Caki2 (cell line): Measurements from ENCODE around the gene ASCC2. TPM values are rescaled to one million over a fixed set of nuclear protein-coding genes. Genes with fewer than 3 reads are reported as not detected.
"Not testable (repeated sequence)": the region's sequence is repeated elsewhere in the genome, so short reads cannot be mapped to it uniquely, and the experiment has no call there.

ENCODE experiments used
- DNase-seq: peaks from one replicate; pipeline ENCODE4 v3.0.0-alpha.2; 2015; ENCODE audit warnings: low read depth
- in situ Hi-C: cut with HindIII; loops from 2 replicates; pipeline ENCODE4 v1.10.0; 2016; ENCODE audit warnings: low sequenced_read_pairs, low pct_unique_long_range_greater_than_20kb, mixed read lengths
- total RNA-seq: library from RNA; depleted of rRNA; stranded (reverse); fragments of >200 nt; shearing (Covaris generic); gene quantifications from 2 replicates; pipeline ENCODE4 v1.2.3, GENCODE V29; 2014; ENCODE audit warnings: low replicate concordance

The ASCC2 gene
- total RNA-seq, 1 experiment from 2014 or later: 20.9 TPM

DNA sequence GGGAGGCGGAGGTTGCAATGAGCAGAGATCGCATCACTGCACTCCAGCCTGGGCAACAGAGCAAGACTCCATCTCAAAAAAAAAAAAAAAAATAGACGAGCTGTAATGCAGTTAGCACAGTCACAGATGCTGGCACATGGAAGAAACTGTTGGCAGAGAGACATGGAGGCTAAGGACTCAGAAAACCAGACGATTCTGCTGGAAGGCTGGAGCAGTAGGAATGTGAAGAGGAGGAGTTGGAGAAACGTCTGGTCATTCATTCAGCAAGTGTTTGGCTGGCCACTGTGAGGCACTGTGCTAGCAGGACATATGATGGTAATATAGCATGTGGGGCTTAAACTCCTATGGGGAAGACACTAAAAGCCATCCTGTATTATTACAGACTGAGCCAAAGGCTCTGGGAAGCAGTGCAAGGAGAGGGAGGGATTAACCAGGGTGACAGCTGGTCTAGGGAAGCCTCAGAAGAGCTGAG, 65.9 kb downstream of the ASCC2 start:
- peak; percentile 23 for DNase-seq
- in situ Hi-C loops: no loop called here

GRCh38 chr22:29769723-29770321, 68.3 kb downstream of the ASCC2 start:
- DNase-seq: no peak
- in situ Hi-C loops: no loop called here

- in situ Hi-C loops: no loop called here
- no peak for DNase-seq
Measured at GRCh38 chr22:29768052-29768693, 69.9 kb downstream of the ASCC2 start.

DNA sequence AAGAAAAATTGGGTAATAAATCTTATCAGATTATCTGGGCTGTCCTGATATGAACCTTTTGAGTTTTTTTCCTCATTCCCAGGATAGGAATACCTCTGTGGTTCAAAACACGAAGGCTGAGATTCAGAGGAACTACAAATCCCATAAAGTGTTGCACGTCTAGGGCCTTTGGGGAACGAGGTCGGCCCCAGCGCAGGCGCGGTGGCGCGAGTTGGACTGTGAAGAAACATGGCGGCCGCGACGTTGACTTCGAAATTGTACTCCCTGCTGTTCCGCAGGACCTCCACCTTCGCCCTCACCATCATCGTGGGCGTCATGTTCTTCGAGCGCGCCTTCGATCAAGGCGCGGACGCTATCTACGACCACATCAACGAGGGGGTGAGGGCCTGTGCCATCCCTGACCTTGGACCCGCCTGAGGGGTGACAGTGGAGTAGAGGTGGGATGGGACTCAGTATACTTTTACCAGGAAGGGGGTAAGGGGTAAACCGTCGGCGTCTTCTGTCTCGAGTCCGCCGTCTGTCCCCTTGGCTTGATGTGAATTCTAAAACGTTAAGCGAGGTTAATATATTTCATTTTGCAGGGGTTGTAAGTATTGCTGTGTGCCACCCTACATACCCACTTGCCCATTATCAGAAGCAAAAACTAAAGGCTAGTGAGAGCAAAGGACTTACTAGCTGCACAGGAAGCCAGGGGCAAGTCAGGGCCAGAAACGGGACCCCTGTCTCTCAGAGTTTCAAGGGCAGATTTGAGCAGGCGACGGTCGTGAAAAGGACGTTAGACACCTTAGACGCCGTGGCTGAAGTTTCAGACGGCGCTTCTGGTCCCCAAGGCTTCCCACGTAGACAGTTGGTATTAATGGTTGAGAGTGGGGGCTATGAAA, 70.7 kb downstream of the ASCC2 start, which contains the start of gene UQCR10:
Gene UQCR10 (plus strand): TSS at position 199 of the 881 bp plus-strand sequence. CDS start 30 bp downstream, at position 229.
- DNase-seq: peak; percentile 95
- in situ Hi-C loops: no loop called here

DNA sequence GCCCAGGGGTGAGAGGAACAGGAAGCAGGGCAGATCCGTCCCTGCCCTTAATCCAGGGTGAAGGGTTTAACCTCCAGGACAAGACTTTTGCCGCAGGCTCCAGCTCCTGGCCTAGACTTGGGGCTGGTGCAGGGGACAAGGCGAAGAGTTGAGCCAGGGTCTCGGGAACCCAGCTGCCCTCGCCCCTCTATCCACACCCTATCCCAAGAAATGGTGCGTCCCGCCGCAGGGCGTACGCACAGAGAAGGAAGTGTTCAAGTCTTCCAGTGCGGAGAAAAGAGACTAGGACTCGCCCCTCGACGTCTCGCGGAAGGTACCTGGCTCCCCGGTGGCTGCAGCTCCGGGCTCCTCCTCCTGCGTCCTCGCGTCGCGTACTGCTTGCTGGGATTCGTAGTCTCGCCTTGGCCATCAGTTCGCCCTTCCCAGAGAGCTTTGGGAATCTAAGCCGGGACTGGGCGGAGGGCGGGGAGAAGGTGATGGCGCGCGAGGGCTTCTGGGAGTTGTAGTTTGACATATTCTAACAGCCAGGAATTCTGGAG, 71.4 kb downstream of the ASCC2 start, which contains the start of gene ZMAT5:
Gene ZMAT5 (minus strand): TSS at position 376 of the 539 bp plus-strand sequence. CDS start 18,463 bp downstream, outside the sequence.
- in situ Hi-C loops: no loop called here
- peak; percentile 99 for DNase-seq

DNA sequence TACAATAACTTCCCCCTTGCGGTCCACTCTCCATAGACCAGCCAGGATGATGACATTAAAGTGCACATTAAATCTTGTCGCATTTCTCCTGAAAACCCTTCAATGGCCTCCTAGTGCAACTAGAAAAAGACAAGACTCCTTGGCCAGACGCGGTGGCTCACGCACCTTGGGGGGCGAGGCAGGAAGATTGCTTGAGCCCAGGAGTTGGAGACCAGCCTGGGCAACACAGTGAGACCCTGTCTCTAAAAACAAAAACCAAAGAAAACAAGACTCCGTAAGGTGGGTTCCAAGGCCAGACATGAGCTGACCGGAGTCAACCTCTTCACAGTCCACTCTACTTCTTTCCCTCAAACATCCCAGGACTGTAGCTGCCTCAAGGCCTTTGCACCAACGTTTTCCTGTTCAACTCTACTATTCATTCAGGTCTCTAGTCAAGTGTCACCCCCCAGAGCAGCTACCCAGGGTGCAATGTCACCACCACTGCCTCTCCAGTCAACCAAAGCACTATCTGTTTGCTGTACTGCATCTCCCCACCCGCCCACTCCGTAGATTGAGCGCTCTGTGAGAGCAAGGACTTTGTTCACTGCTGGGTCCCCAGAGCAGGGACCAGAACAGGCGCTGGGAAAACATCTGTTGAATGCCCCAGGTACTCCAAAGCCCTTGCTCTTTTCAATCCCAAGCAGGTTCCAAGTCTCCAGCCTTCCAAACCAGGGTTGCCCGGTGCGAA, 72.0 kb downstream of the ASCC2 start:
- no peak for DNase-seq

DNA sequence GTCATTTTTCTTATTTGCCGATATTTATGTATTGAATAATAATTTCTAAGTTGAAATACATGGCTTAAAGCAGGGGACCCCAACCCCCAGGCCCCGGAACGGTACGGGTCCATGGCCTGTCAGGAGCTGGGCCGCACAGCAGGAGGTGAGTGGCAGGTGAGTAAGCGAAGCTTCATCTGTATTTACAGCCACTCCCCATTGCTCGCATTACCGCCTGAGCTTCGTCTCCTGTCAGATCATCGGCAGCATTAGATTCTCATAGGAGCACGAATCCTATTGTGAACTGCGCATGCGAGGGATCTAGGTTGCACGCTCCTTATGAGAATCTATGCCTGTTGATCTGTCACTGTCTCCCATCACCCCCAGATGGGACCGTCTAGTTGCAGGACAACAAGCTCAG, 75.8 kb downstream of the ASCC2 start:
- no peak for DNase-seq
- in situ Hi-C loops: no loop called here

More for the DNA sequence above, 72.0 kb downstream of the ASCC2 start:
- in situ Hi-C loops: no loop called here

DNA sequence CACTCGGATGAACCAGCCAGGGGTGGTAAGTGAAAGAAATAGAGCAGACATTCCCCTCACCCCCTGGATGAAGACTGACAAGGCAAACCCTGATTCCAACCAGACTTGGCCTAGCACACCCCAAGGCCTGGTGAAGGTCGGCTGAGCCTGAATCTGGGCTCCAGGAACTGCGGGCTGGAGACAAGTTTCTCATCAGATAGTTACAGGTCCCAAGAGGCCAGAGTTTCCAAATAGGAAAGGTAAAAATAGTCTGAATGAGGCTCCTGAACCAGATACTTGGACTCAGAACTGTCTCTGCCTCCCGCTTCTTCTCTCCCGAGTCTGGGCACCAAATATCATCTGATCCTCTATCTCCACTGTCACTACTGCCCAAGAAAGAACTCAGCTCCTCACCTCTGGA, 79.1 kb downstream of the ASCC2 start:
- in situ Hi-C loops: no loop called here
- DNase-seq: no peak

DNA sequence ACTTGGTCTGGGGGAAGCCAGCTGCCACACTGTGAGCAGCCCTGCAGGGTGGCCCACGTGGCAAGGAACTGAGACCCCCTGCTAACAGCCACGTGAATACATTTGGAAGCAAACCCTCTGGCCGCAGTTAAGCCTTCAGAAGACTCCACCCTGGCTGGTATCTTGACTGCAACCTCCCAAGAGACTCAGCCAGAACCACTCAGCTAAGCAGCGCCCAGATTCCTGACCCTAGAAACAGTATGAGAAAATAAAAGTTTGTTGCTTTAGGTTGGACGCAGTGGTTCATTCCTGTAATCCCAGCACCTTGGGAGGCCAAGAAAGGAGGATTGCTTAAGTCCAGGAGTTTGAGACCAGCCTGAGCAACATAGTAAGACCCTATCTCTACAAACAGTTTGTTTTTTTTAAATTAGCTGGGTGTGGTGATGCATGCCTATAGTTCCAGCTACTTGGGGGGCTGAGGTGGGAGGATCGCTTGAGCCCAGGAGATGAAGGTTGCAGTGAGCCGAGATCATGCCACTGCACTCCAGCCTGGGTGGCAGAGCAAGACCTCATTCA, 79.9 kb downstream of the ASCC2 start:
- in situ Hi-C loops: no loop called here
- no peak for DNase-seq

GRCh38 chr22:29757096-29757495, 81.0 kb downstream of the ASCC2 start:
- no peak for DNase-seq
- in situ Hi-C loops: no loop called here

- no peak for DNase-seq
- in situ Hi-C loops: no loop called here
Measured at GRCh38 chr22:29756341-29756740, 81.7 kb downstream of the ASCC2 start.

DNA sequence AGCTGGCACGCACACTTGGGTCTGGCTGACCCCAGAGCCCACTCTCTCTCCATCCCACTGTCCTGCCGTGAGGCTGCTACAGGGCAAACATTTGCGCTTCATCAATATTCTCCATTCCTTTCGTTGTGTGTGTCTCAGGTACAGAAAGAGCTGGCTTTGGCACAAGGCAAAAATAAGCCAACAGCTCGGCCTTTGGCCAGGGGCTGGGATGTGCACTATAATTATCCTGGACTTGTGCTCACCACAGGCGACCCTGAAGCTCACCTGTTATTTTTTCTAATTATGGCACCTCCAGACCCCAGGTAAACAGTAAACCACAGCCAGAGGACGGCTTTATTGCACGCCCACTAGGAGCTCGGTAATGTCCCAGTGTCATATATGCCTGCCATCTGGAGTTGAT, 82.2 kb downstream of the ASCC2 start:
- in situ Hi-C loops: no loop called here
- no peak for DNase-seq

DNA sequence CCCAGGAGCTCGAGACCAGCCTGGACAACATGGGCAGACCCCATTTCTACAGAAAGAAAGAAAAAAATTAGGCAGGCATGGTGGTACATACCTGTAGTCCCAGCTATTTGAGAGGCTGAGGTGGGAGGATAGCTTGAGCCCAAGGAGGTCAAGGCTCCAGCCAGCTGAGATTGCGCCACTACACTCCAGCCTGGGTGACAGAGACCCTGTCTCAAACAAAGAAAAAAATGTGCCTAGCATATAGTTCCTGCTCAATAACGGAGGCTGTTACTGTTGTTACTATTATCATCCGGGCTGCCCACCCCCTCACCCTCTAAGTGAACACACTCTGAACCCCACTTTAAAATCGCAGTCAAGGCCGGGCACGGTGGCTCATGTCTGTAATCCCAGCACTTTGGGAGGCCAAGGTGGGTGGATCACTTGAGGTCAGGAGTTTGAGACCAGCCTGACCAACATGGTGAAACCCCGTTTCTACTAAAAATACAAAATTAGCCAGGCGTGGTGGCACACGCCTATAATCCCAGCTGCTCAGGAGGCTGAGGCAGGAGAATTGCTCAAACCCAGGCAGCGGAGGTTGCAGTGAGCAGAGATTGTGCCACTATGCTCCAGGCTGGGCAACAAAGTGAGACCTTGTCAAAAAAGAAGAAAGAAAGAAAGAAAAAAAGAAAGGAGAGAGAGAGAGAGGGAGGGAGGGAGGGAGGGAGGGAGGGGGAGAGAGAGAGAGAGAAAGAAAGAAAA, 83.2 kb downstream of the ASCC2 start:
- DNase-seq, in situ Hi-C loops: not testable (repeated sequence)

DNA sequence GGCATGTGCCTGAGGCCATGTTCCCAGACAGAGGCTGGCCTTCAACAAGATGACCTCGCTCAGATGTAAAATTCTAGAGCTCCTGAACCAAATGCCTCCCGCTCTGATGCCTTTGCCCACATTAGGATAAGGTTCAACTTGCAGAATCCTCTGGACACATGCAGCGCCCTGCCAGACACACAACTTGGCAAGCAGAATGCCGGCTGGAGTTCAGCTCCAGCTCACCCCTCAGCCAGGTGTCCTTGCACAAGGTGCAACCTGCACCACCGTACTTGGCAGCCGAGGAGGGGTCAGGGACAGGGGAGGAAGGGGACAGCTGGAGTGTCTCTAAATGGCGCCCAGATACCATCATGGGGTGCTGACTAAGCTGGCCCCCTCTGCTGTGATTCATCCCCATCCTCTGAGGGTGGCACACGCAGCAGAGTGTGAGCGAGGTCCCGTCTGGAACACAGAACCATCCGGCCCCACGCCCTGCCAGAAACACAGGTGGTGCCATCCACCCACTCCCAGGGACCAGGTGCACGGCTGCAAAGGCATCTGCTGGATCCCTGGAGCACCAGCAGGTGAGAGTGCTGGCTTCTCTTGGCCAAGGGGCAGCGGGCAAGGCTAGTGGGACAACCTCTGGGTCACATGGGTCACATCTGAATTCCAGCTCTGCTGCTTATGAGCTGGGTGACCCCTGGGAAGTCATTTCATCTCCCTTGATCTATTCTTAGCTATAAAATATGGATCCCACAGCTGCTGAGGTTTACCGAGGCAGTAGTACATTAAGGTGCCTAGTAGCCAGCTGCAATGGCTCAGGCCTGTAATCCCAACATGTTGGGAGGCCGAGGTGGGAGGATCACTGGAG, 84.0 kb downstream of the ASCC2 start:
- no peak for DNase-seq
- in situ Hi-C loops: no loop called here

GRCh38 chr22:29751669-29752068, 86.4 kb downstream of the ASCC2 start:
- in situ Hi-C loops: no loop called here
- no peak for DNase-seq
